ENCODE data around the gene FXYD5. TPM values are rescaled to one million over a fixed set of nuclear protein-coding genes. Genes with fewer than 3 reads are reported as not detected.
A peak's percentile ranks its signal among the peaks of the same experiment; 100 is the strongest.

Gene FXYD5
- total and polyA plus RNA-seq, 10 of the 15 experiments (the other 5 are each of a cell fraction or from before 2014, with no cell fraction given), result 30.0 to 159 (median 93.9) TPM

- Histone ChIP-seq H3K4me1 (ENCODE audit: control insufficient read depth, insufficient read depth, low read length) (peaks cover 4% of the 10 kb centered on the region; the same call in 1 of the 2 replicates), H3K79me2 (ENCODE audit: control insufficient read depth, insufficient read depth, low read length) (peaks cover 3% of the 10 kb centered on the region), H3K27me3 (replicated peaks in 1 of 2; ENCODE audit: control insufficient read depth in 2 of 2, insufficient read depth in 2 of 2, low read length in 1 of 2) (no peaks in the 10 kb centered on the region), H3K36me3 (ENCODE audit: control insufficient read depth in 2 of 2, insufficient read depth in 2 of 2, low read length in 1 of 2) (peaks cover 24 to 56% of the 10 kb centered on the region in 2 experiments), H3K9ac (ENCODE audit: control insufficient read depth, insufficient read depth, low read length) (no peak overlapping the region), H3K4me3 (no peak overlapping the region), H3K27ac (ENCODE audit: control insufficient read depth, insufficient read depth) (no peak overlapping the region), H3K4me2 (ENCODE audit: control insufficient read depth, insufficient read depth) (no peak overlapping the region), H2AFZ (ENCODE audit: control insufficient read depth, low read depth, low read length) (no peak overlapping the region), H3K9me3 (replicated peaks; ENCODE audit: control insufficient read depth, insufficient read depth, low read length) (peaks cover 36% of the 10 kb centered on the region), H4K20me1 (ENCODE audit: control insufficient read depth, insufficient read depth) (no peaks in the 10 kb centered on the region)
- no peak for DNase-seq (ENCODE audit: low read depth, low spot score)
- peak; percentile 43; the same call in 2 of the 3 replicates for ATAC-seq
- in situ Hi-C loops (cut with MboI) (no loop called here), intact Hi-C loops (cut with micrococcal nuclease; ENCODE audit: unreplicated experiment) (no loop called here)
- ChIA-PET CTCF (interaction anchor here (1.5 to 3.7 kb wide), 3 partner anchors 10 to 45 kb away, joined by 3 to 19 read pairs (median 7); no protein-coding TSS in a partner anchor), POLR2A (interaction anchor here (1.0 to 1.6 kb wide), 2 partner anchors 45 to 361 kb away, joined by 3 to 6 read pairs; no protein-coding TSS in a partner anchor), SMC1A (ENCODE audit: uncharacterized antibody, unreplicated experiment) (interaction anchor here (0.7 to 1.7 kb wide), 5 partner anchors 21 to 53 kb away, joined by 3 to 6 read pairs (median 3); no protein-coding TSS in a partner anchor), RAD21 (ENCODE audit: unreplicated experiment) (interaction anchor here (0.7 to 1.3 kb wide), 2 partner anchors 19 to 44 kb away, joined by 3 to 4 read pairs; no protein-coding TSS in a partner anchor)
- TF ChIP-seq SIN3A (IDR thresholded peaks at IDR 0.05; ENCODE audit: low read depth, low read length), result no peak
- TF ChIP-seq CTCF (IDR thresholded peaks at IDR 0.05 in 2 of 3, conservative IDR thresholded peaks at IDR 0.05 in 1 of 3; ENCODE audit: control insufficient read depth in 2 of 3, extremely low read depth in 1 of 3, insufficient read depth in 1 of 3, low read depth in 3 of 3, low read length in 3 of 3), result no peak
- TF ChIP-seq IRF3 (IDR thresholded peaks at IDR 0.05), result no peak
- no peak for TF ChIP-seq KDM1A (IDR thresholded peaks at IDR 0.05; ENCODE audit: borderline replicate concordance)
- TF ChIP-seq NBN (IDR thresholded peaks at IDR 0.05), result no peak
- peak; percentile 68 for TF ChIP-seq NFYB (IDR thresholded peaks at IDR 0.05; ENCODE audit: insufficient read depth, low read depth, low read length)
- 69% methylated on average over 2 of the region's 2 CpGs for WGBS (ENCODE audit: insufficient coverage, insufficient replicate concordance, low lambda C conversion rate, missing lambda C conversion rate)
- BruUV-seq (replicated peaks), result TSS peak; percentile 16
- FAIRE-seq, result no peak
Observed at GRCh38 chr19:35161434-35161743, 6.9 kb downstream of the FXYD5 start.

Data from GM12878 (cell line).